Forelimb muscle (tissue), 1 donor: ENCODE results near the gene GPR107. TPM values are rescaled to one million over a fixed set of nuclear protein-coding genes. Genes with fewer than 3 reads are reported as not detected.

Experiments
- DNase-seq: peaks from one replicate; pipeline ENCODE4 v3.0.0-alpha.2; 2013; ENCODE audit warnings: low read depth
- polyA plus RNA-seq: library from polyadenylated mRNA; unstranded; fragments of 120-200 nt; gene quantifications from one replicate; pipeline ENCODE4 v1.2.1, GENCODE V29; 2013; ENCODE audit not compliant: insufficient read length

Gene GPR107
- polyA plus RNA-seq, 1 donor, result 33.4 TPM

DNA sequence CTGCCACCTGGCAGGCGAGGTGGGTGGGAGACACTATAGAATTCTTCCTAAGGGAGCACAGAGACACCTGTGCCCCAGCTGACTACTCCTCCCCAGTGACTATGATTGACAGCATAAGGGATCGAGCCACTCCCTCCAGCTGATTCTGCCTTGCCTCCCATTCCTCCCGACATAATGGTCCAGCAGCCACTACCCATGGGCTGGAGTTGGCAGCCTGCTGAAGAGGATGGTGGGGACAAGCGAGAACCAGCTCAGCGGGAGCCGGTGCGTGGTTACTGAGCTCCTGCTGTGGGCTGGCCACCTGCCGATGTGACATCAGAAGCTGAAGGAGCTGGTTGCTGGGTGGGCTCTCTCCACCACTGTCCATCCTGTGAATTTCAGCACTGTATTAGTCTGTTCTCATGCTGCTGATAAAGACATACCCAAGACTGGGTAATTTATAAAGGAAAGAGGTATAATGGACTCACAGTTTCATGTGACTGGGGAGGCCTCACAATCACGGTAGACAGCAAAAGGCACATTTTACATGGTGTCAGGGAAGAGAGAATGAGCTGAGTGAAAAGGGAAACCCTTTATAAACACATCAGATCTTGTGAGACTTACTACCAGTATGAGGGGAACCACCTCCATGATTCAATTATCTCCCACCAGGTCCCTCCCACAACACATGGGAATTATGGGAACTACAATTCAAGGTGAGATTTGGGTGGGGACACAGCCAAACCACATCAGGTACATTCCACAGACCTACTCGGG is 106.4 kb downstream of the GPR107 start:
- no peak for DNase-seq

DNA sequence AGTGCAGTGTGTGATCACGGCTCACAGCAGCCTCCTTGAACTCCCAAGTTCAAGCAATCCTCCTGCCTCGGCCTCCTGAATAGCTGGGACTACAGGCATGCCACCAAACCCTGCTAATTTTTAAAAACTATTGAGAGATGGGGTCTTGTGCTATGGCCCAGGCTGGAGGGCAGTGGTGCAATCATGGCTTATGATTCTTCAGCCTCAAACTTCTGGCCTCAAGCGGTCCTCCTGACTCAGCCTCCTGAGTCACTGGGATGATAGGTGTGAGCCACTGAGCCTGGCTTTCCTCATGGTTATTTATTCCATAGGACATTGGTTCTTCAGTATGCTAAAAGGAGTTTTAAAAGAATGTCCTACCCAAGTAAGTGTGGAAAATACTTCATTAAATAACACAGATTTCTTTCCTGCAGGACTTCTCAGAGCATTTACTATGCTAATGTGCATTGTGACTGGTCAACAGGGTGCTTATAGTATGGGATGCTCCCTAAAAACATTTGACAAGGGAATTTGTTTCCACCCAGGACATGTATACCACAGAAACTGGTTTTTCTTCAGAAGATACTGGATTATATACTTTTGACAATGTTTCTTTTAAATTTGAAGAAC is 107.3 kb downstream of the GPR107 start:
- DNase-seq, result no peak

DNA sequence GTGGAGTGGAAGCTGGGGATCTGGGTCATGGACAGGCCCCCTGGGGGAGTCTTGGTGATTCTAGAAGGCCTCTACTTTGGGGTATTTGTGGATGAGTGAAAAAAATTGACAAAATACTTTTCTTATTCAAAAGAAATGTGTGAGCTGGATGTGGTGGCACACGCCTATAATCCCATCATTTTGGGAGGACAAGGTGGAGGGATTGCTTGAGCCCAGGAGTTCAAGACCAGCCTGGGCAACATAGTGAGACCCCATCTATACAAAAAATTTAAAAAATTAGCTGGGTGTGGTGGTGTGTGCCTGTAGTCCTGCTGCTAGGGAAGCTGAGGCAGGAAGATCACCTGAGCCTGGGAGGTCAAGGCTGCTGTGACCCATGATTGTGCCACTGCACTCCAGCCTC is 111.9 kb downstream of the GPR107 start:
- no peak for DNase-seq

DNA sequence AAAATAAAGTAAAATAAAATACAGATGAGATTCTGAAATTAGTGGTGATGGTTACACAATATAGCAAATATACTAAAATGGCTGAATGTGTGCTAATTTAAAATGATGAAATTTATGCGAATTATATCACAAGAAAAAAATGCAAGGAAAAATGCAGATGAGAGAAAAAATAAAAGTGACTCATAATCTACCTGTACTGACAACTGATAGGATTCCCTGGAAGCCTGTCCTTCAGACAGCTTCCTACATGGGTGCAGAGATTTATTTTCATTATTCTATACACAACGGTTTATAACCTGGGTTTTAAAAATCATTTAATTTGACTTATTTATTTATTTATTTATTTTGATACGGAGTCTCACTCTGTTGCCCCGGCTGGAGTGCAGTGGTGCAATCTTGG is 112.7 kb downstream of the GPR107 start:
- no peak for DNase-seq

DNA sequence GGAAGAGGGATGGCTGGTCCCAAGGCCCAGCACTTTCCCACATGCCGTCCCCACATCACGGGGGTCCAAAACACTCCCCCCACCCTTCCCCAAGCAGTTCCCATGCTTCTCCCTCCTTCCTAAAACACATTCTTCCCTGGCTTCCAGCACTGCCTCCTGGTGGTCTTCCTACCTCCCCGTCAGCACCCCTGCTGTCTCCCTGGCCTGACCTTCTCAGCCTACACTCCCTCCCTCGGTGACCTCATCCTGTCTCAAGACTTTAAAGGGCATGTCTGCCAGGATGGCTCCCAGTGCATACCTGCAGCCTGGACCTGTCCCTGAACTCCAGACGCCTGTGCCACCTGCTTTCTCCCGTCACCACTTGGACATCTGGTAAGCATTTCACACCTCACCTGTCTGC is 114.2 kb downstream of the GPR107 start:
- DNase-seq, result no peak

DNA sequence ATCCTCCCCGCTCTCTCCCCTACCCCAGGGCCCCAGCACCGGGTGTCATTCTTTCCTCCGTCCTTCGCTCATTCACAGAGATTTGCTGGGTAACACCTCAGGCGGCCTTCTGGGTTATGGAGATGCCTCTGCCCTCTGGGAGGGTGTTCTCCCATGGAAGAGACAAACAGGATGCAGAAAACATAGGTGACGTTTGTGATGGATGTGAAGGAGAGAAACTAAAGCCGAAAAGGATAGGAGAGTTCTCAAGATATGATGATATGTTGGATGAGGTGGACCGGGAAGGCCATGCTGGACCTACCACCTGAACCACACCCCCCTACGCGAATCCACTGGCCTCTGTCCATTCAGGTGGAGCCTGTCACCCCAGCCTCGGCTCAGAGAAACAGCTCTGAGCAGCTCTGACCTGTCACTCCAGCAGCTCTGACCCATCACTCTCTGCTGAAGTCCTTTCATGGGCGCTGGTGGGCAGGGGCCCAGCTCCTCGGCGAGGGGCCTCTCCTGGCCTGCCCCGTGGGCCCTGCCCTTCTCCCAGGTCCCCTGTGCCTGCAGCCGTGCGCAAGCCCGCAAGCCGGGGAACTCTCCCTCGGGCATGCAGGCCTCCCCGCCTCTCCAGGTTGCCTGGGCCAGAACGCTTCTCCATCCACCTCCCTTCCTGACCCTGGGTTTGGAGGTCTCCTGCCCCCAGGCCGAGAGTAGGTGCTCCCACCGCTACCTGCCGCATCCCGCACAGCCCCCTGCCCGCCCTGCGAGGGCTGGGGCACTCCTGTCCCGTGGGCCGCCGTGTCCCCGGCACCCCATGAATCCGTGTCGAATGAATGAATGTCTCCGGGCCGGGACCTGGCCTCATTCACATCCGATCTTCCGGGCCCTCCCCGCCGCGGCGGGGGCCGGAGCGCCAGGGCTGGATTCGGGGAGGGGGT is 117.8 kb downstream of the GPR107 start:
- no peak for DNase-seq

DNA sequence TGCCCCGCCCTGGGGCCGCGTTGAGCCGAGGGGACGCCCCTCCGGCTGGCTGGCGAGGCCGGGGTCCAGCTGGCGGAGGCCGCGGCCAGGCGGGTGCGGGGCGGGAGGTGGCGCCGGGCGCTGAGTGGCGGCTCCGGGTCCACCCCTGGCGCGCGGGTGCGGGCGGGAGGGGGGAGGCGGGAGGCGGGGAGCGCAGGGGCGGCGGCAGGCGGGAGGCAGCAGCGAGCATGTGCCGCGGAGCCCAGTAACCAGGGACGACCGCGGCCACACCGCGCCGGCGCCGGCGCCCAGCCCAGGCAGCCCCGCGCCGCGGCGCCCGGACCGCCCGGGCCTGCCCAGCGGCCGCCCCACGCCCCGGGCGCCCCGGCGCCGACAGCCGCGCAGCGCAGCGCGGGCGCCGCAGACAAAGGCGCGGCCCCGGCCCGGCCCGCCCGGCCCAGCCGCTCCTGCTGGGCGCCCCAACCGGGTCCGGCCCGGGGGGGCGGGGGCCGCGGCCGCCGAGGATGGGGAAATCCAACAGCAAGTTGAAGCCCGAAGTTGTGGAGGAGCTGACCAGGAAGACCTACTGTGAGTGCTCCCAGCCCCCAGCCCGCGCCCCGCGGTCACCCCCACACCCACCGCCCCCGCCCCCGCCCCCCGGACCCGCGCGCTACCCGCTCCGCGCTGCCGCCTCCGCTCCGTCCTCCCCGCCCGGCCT is 118.6 kb downstream of the GPR107 start, which contains the start of gene NCS1:
Gene NCS1, plus strand, starts transcription at position 244 of the 697 bp plus-strand sequence. Its CDS starts 260 bp downstream, at position 504.
- DNase-seq, result peak; percentile 34

DNA sequence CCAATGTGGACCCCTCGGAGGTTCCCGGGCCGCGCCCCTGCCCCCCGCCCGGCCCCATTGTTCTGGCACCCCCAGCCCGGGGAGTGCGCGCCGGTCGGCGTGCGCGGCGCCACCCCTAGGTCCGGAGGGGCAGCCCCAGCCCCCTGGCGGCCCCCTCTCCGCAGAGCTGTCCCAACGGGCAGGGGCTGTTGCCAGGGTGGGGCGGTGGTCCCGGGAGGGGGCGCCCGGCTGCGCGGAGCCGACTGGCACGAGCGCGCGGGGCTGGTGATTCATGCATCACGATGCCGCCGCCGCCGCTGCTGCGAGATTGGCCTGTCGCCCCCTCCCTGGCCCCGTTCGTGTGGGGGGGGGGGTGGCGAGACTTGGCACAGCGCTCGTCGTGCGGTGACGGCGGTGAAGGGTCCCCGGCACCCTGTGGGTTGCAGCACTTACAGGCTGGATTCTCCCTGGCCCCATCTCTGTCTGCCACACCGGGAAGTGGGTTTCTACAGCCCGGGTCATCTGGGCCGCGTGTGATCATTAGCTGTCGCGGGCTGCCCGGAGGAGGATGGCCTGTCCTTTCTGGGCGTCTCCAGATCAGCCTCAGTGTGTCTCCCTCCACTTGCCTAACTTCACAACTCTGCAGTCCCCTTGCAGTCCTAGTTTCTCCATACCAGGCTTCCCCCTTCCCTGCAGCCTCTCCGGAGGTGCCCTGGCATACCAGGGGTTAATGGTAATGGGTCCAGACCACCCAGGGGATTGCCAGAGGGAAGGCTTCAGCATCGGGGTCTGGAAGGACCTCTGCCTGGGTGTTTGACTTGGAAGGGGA is 119.4 kb downstream of the GPR107 start:
- DNase-seq, result no peak

DNA sequence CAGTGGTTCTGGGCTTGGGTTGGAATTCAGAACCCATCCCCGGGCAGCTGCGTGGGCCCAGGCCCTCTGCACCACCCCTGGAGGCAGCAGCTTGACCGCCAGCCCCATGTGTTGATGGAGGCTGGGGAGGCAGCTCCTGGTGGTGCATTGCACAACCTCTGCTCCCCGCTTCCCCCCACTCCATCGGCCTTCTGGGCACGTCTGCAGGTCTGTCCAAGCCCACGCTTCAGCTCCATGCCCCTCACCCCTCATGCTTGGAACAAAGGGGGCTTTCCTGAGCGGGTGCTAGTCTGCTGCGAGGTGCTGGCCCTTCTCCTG is 119.9 kb downstream of the GPR107 start:
- no peak for DNase-seq

DNA sequence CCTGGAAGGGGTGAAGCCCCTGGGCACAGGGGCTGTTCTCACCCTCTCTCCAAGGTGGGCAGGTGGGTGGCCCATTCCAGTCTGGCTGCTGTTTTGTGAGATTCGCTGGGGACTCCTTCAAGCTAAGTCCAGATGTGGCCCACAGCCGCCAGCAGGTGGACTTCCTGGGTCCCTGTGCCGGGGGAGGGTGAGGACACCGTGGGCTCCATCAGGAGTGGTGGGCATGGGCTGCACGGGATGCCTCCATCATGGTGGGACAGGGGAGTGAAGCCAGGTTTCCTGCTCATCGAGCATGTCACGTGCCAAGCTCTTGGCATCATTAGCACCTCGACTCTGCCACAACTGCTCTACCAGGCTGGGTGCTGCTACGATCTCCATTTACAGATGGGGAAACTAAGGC is 120.3 kb downstream of the GPR107 start:
- DNase-seq, result no peak

DNA sequence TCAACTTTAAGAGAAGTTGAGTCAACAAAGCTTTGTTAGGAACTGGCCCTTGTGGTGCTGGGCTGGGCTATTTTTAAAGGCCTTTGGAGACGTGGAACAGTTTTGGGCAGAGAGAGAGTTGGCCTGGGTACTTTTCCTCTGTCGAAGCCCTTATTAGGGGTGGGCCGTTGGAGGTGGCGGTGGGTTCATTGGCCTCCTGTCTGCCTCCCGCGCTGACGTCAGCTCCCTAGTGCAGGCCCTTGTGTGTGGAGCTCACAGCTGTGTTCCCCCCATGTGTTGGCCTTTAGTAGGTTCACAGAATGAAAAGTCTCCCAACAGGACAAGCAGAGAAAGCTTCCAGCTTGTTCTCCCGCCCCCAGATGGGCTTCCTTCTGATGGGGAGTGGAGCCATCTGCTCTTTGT is 121.2 kb downstream of the GPR107 start:
- DNase-seq, result no peak

DNA sequence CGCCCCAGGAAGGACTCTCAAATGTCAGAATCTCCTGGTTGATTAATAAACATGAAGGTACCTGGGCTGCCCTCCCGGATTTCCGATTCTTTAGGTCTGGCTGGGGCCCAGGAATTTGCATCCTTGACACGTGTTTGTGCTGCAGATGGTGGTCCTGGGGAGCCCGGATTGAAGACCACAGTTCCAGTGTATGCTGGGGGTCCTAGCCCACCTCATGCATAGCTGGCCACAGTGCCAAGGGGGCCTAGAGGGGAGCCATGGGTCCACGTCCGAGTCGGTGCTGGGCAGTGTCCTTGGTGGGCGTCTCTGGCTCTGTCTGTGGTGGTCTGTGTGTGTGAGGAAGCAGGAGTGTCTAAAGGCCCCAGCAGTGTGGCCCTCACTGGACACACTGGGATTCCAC is 121.6 kb downstream of the GPR107 start:
- DNase-seq, result no peak

DNA sequence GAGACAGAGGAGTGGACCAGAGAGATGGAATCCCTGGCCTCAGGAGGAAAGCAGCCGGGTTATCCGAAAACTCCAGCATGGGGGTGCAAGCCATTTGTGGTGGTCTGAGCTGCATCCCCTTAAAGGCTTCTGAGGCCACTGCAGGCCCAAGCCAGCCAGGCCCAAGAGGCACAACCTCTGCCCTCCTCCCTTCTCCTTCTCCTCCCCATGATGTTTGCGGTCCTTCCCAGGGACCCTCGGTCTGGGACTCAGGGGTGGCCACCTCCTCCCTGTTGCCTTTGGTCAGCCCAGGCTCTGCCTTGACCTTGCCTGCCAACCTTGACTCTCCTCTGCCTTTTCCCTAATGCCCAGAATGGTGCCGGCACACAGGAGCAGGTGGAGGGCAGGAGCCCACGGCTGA is 123.1 kb downstream of the GPR107 start:
- DNase-seq, result no peak

DNA sequence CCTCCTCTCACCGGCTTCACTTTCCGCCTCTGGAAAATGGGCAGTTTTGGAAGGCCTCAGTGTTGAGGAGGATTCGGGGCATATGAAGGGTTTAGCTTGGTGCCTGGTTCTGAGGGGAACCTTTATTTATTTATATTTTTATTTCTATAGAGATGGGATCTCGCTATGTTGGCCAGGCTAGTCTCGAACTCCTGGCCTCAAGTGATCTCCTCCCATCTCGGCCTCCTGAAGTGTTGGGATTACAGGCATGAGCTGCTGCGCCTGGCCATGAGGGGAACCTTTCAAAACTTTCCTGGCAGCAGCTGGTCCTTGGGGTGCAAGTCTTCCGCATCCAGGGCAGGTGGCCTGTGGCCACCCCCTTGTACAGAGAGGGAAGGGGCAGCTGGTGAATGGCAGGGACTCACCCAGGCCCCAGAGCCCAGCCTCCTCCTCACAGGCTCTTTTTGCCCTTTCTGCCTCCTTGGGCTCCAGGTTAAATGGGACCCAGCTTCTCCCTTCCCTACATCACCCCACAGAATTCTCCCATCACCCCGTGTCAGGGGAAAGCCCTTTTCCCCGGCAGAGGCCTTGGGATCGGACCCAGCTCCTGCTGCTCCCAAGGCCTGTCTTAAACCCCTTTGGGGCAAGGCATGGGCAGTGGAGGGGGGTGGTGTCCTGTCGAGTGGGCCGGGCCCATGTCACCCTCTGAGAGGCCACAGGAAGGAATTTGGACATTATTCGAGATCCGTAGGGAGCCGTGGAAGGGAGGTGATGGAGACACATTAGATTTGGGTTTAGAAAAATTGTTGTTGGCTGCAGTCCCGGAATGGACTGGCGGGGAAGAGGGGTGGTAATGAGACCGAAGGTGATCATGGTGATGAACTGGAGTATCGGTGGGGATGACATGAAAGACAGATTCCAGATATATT is 124.4 kb downstream of the GPR107 start:
- DNase-seq, result no peak

DNA sequence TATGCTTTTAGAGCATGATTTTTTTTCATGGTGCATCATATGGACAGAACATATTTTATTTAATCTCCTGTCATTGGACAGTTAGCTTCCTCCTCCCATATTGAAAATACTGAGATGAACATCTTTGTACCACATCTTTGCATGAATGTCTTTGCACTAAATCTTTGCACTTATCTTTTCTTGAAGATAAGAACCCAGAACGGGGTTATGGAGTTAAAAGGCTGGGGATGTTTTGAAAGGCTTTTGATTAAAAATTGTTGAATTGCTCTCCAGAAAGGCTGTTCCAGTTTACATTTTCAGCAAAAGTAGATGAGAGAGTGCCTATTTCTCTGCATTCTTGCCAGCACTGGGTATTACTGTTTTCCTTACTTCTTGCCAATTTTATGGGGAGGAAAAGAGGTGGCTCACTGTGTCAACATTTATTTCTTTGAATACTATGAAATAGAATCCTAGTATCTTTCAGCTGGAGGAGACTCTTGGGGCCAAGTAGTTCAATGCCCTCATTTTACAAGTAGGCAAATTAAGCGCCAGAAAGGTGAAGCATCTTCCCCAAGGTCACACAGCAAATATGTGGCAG is 125.7 kb downstream of the GPR107 start:
- no peak for DNase-seq

DNA sequence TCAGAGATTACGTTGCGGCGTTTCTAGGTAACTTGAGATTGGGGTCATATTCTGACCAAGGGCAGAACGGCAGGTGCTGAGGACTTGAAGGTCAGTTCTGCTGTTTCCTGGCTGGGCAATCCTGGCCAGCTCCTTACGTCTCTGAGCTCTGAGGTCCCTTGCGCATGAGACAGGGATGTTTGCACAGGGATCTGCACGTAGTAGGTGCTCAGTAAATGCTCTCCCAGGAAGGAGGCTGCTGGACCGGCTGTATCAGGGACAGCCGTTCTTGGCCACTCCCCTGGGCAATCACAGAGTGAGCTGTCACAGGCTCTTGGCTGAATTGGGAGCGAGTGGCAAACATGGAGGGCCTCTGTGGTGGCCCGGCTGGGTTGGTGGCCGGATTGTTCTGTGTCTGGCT is 126.8 kb downstream of the GPR107 start:
- DNase-seq, result no peak

DNA sequence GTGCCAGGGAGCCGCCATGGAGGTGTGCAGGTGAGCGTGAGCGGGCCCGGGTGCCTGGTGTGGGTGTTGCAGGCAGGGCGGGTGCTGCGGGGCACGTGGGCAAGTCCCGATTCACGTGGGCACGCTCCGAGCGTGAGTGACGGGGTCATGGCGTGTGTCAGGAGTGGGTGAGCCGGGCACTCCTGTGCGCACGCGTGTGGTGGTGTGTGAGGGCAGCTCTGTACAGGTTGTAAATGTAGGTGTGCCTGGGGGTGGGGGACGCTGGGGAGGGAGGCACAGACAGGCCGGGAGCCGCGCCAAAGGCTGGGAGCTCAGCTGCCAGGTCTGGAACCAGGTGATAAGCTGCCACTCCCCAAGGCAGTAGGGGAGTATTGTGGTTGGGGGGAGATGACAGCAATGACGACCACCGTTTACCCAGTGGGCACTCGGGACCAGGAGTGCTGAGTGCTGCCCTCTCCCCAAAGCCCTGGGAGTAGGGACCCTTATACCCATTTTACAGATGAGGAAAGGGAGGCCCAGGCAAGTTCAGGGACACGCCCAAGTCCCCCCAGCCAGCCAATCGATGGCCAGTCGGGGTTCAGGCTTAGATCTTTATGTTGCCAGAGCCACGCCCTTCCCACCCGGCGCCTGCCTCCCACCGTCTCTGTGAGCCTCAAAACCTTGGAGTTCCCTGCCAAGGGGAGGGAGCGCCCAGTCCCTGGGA is 128.1 kb downstream of the GPR107 start:
- DNase-seq, result no peak

DNA sequence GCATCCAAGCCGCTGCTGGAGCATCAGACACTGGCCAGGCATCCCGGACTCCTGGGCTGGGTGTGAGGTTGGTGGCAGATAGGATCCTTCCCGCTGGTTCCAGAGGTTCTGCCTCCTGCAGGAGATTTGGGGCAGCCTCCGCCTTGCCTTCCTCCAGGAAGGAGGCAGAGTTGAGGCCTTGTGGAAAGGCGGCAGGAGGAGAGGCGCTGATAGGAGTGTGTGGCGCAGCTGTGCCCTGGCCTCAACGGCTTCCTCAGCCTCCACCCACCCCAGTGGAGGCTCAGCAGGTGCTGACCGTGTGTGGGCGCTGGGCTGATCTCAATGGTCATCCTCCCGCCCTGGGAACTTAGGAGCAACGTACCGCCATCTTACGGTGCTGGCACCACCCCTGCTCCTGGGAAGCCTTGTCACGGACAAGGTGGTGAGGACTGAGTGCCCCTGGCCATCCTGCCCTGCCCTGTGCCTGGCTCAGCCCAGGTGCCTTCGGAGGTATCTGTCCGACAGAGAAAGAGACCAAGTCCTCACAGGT is 128.7 kb downstream of the GPR107 start:
- DNase-seq, result no peak
